Measurements from ENCODE around the gene SIN3B. TPM values are rescaled to one million over a fixed set of nuclear protein-coding genes. Genes with fewer than 3 reads are reported as not detected.

Gene SIN3B
- total and polyA plus RNA-seq, 9 of the 15 experiments (the other 6 are each of a cell fraction or from before 2014, with no cell fraction given), result 0.51 to 34.2 (median 14.3) TPM

DNA sequence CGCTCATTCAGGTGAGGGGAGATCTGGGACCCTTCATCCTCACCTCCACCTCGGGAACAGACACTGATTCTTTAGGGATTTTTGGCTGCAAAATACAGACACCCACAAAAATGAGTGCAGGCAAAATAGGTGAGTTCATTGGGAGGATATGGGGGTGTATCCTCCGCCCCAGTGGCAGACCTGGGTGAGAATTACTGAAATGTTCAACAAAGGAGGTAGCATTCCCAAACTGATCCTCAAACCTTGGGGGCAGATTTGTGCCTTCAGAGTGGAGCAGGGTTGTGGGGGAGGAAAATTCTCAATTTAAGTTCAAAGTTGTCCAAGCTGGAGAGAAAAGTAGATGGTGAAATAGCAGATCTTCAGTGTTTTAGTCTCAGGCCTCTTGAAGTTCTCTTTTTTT, 31.3 kb upstream of the SIN3B start:
- DNase-seq (ENCODE audit: extremely low read depth in 1 of 4, low spot score in 3 of 4) (no peak), ATAC-seq (no peak), FAIRE-seq (no peak)
- intact Hi-C loops (cut with micrococcal nuclease), result no loop called here
- Histone ChIP-seq H3K4me3 (no peak overlapping the region), H3K36me3 (ENCODE audit: control insufficient read depth, insufficient read depth, low read length) (no peaks in the 10 kb centered on the region), H3K27me3 (ENCODE audit: control insufficient read depth in 2 of 2, insufficient read depth in 2 of 2, low read length in 2 of 2) (peaks cover 0 to 8% of the 10 kb centered on the region in 2 experiments; a peak in 4 of 5 replicates), H3K9me1 (ENCODE audit: control insufficient read depth, insufficient read depth, low read length) (no peaks in the 10 kb centered on the region), H3K9ac (ENCODE audit: insufficient read depth in 1 of 2, low read depth in 2 of 2, low read length in 2 of 2) (no peak overlapping the region), H4K20me1 (replicated peaks; ENCODE audit: control insufficient read depth, insufficient read depth, low read length) (no peaks in the 10 kb centered on the region), H3K4me1 (replicated peaks in 1 of 2; ENCODE audit: control insufficient read depth in 2 of 2, insufficient read depth in 2 of 2, low read length in 2 of 2) (no peaks in the 10 kb centered on the region), H3K79me2 (ENCODE audit: control insufficient read depth, insufficient read depth, low read length) (no peaks in the 10 kb centered on the region), H3K27ac (ENCODE audit: extremely low read depth, low read depth, low read length) (no peak overlapping the region), H3K4me2 (ENCODE audit: insufficient read depth, low read length) (no peak overlapping the region), H3K9me3 (replicated peaks; ENCODE audit: control insufficient read depth, insufficient read depth, low read depth, low read length) (no peaks in the 10 kb centered on the region; the same call in 1 of the 2 replicates), H2AFZ (ENCODE audit: low read depth, low read length) (no peak overlapping the region)
- ChIA-PET CTCF (ENCODE audit: low intra/inter-chr PET ratio) (no interaction called here), POLR2A (interaction anchor here (0.6 kb wide), 1 partner anchor 359 kb away, joined by 4 read pairs; no protein-coding TSS in a partner anchor)
- 0% methylated on average over 3 of the region's 3 CpGs for WGBS (ENCODE audit: insufficient coverage, low coverage, missing lambda C conversion rate)
- in situ Hi-C loops (cut with MboI), result no loop called here
- BruUV-seq (replicated peaks), result no TSS peak
- TF ChIP-seq SFPQ (IDR thresholded peaks at IDR 0.05; ENCODE audit: low read depth, low read length), result no peak
- TF ChIP-seq TCF7 (IDR thresholded peaks at IDR 0.05; ENCODE audit: borderline replicate concordance), result no peak
- TF ChIP-seq MTA1 (IDR thresholded peaks at IDR 0.05; ENCODE audit: borderline replicate concordance), result no peak
- no peak for TF ChIP-seq BMI1 (IDR thresholded peaks at IDR 0.05; ENCODE audit: low read length)
- TF ChIP-seq CBX2 (IDR thresholded peaks at IDR 0.05; ENCODE audit: insufficient read depth, low read length, poor library complexity, severe bottlenecking), result no peak
- TF ChIP-seq, protein P1, sequence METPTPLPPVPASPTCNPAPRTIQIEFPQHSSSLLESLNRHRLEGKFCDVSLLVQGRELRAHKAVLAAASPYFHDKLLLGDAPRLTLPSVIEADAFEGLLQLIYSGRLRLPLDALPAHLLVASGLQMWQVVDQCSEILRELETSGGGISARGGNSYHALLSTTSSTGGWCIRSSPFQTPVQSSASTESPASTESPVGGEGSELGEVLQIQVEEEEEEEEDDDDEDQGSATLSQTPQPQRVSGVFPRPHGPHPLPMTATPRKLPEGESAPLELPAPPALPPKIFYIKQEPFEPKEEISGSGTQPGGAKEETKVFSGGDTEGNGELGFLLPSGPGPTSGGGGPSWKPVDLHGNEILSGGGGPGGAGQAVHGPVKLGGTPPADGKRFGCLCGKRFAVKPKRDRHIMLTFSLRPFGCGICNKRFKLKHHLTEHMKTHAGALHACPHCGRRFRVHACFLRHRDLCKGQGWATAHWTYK (CRISPR knock-in tag; IDR thresholded peaks at IDR 0.05), result no peak
- TF ChIP-seq E2F3 (CRISPR knock-in tag; IDR thresholded peaks at IDR 0.05), result no peak
- no peak for TF ChIP-seq SUPT5H (IDR thresholded peaks at IDR 0.05)
- TF ChIP-seq, protein P2, sequence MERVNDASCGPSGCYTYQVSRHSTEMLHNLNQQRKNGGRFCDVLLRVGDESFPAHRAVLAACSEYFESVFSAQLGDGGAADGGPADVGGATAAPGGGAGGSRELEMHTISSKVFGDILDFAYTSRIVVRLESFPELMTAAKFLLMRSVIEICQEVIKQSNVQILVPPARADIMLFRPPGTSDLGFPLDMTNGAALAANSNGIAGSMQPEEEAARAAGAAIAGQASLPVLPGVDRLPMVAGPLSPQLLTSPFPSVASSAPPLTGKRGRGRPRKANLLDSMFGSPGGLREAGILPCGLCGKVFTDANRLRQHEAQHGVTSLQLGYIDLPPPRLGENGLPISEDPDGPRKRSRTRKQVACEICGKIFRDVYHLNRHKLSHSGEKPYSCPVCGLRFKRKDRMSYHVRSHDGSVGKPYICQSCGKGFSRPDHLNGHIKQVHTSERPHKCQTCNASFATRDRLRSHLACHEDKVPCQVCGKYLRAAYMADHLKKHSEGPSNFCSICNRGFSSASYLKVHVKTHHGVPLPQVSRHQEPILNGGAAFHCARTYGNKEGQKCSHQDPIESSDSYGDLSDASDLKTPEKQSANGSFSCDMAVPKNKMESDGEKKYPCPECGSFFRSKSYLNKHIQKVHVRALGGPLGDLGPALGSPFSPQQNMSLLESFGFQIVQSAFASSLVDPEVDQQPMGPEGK (CRISPR knock-in tag; IDR thresholded peaks at IDR 0.05; ENCODE audit: borderline replicate concordance), result no peak
- no peak for TF ChIP-seq CBX8 (IDR thresholded peaks at IDR 0.05; ENCODE audit: borderline replicate concordance, extremely low read depth, low read depth, low read length, poor library complexity, severe bottlenecking)
- TF ChIP-seq, protein P3, sequence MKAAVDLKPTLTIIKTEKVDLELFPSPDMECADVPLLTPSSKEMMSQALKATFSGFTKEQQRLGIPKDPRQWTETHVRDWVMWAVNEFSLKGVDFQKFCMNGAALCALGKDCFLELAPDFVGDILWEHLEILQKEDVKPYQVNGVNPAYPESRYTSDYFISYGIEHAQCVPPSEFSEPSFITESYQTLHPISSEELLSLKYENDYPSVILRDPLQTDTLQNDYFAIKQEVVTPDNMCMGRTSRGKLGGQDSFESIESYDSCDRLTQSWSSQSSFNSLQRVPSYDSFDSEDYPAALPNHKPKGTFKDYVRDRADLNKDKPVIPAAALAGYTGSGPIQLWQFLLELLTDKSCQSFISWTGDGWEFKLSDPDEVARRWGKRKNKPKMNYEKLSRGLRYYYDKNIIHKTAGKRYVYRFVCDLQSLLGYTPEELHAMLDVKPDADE (conservative IDR thresholded peaks at IDR 0.05; ENCODE audit: control insufficient read depth, low read depth, low read length), result no peak
- no peak for TF ChIP-seq NFRKB (IDR thresholded peaks at IDR 0.05; ENCODE audit: low read depth)
- no peak for TF ChIP-seq ASH1L (IDR thresholded peaks at IDR 0.05; ENCODE audit: borderline replicate concordance, low read depth, partially characterized antibody)
- no peak for TF ChIP-seq STAT5A (IDR thresholded peaks at IDR 0.05; ENCODE audit: borderline replicate concordance, low read length)
- no peak for TF ChIP-seq IRF9 (tag; IDR thresholded peaks at IDR 0.05)
